Glutamatergic neuron (in vitro differentiated cells): ENCODE measurements around the gene SH3BP1. TPM values are rescaled to one million over a fixed set of nuclear protein-coding genes. Genes with fewer than 3 reads are reported as not detected.
A peak's percentile ranks its signal among the peaks of the same experiment; 100 is the strongest.

Experiments used
- DNase-seq: peaks from one replicate; pipeline ENCODE4 v3.0.0; 2022
- H3K27ac Mint-ChIP-seq: one replicate; pipeline ENCODE4 v1.8.0; 2020; ENCODE audit warnings: mild to moderate bottlenecking, mixed read lengths, inconsistent platforms; ENCODE audit not compliant: unreplicated experiment
- H3K27me3 Mint-ChIP-seq: one replicate; pipeline ENCODE4 v1.8.0; 2020; ENCODE audit warnings: mild to moderate bottlenecking, moderate library complexity, mixed read lengths, inconsistent platforms; ENCODE audit not compliant: unreplicated experiment
- H3K36me3 Mint-ChIP-seq: one replicate; pipeline ENCODE4 v1.8.0; 2020; ENCODE audit warnings: mild to moderate bottlenecking, mixed read lengths, inconsistent platforms; ENCODE audit not compliant: unreplicated experiment
- H3K4me1 Mint-ChIP-seq: one replicate; pipeline ENCODE4 v1.8.0; 2020; ENCODE audit warnings: mild to moderate bottlenecking, low read depth, mixed read lengths, inconsistent platforms; ENCODE audit not compliant: unreplicated experiment
- H3K4me3 Mint-ChIP-seq: one replicate; pipeline ENCODE4 v1.8.0; 2020; ENCODE audit warnings: mild to moderate bottlenecking, mixed read lengths, inconsistent platforms; ENCODE audit not compliant: unreplicated experiment
- H3K9me3 Mint-ChIP-seq: one replicate; pipeline ENCODE4 v1.8.0; 2020; ENCODE audit warnings: mild to moderate bottlenecking, moderate library complexity, mixed read lengths, inconsistent platforms; ENCODE audit not compliant: unreplicated experiment
- CTCF ChIP-seq: fragments of 200-600 bp; sonication (generic); IDR thresholded peaks from one replicate; pipeline ENCODE4 v1.5.0; 2021; ENCODE audit not compliant: partially characterized antibody, unreplicated experiment
- total RNA-seq: library from RNA; stranded (reverse); fragmentation: NEBNext Ultra II Directional; extraction: Animal tissue kit (Norgen Biotek cat#: 25700); gene quantifications from one replicate; pipeline ENCODE4 v1.2.1, GENCODE V29; 2021; ENCODE audit not compliant: unreplicated experiment

SH3BP1 gene
- total RNA-seq, 1 donor from 2014 or later: 12.7 TPM

- TF ChIP-seq CTCF: no peak
- Mint-ChIP-seq H3K4me1 (peaks cover 12% of the 10 kb centered on the region), H3K36me3 (no peaks in the 10 kb centered on the region), H3K27me3 (peaks cover 7% of the 10 kb centered on the region), H3K4me3 (no peak overlapping the region), H3K9me3 (peaks cover 8% of the 10 kb centered on the region), H3K27ac (no peak overlapping the region)
- DNase-seq: no peak
These were observed 7.9 kb upstream of the SH3BP1 start for GRCh38 chr22:37631448-37632173.

- peak overlapping the region; percentile 22 for H3K27ac Mint-ChIP-seq
- no peaks in the 10 kb centered on the region for H3K36me3 Mint-ChIP-seq
- H3K9me3 Mint-ChIP-seq: peaks cover 8% of the 10 kb centered on the region
- peaks cover 12% of the 10 kb centered on the region for H3K4me1 Mint-ChIP-seq
- H3K4me3 Mint-ChIP-seq: no peak overlapping the region
- no peak for DNase-seq
- TF ChIP-seq CTCF: no peak
- peaks cover 7% of the 10 kb centered on the region for H3K27me3 Mint-ChIP-seq
These were observed 7.0 kb upstream of the SH3BP1 start for GRCh38 chr22:37632174-37633088.

- H3K4me1 Mint-ChIP-seq: peaks cover 12% of the 10 kb centered on the region
- H3K4me3 Mint-ChIP-seq: peak overlapping the region; percentile 61
These were observed 6.3 kb upstream of the SH3BP1 start for GRCh38 chr22:37633089-37633624.

GRCh38 chr22:37633625-37634416 lies 5.6 kb upstream of the SH3BP1 start:
- H3K9me3 Mint-ChIP-seq: peaks cover 8% of the 10 kb centered on the region
- H3K36me3 Mint-ChIP-seq: no peaks in the 10 kb centered on the region
- peaks cover 15% of the 10 kb centered on the region for H3K4me1 Mint-ChIP-seq
- H3K27me3 Mint-ChIP-seq: peaks cover 8% of the 10 kb centered on the region
- H3K27ac Mint-ChIP-seq: peak overlapping the region; percentile 97
- peak; percentile 86 for DNase-seq
- TF ChIP-seq CTCF: no peak
- peak overlapping the region; percentile 63 for H3K4me3 Mint-ChIP-seq

More at GRCh38 chr22:37633089-37633624, 6.3 kb upstream of the SH3BP1 start:
- peak overlapping the region; percentile 96 for H3K27ac Mint-ChIP-seq
- H3K36me3 Mint-ChIP-seq: no peaks in the 10 kb centered on the region
- DNase-seq: no peak
- H3K9me3 Mint-ChIP-seq: peaks cover 8% of the 10 kb centered on the region
- H3K27me3 Mint-ChIP-seq: peaks cover 7% of the 10 kb centered on the region
- no peak for TF ChIP-seq CTCF
